PC-3 (cell line): Measurements from ENCODE around the gene FOXO1. TPM values are rescaled to one million over a fixed set of nuclear protein-coding genes. Genes with fewer than 3 reads are reported as not detected.

Experiments
- ATAC-seq: fragments of 200-7000 bp; cut with Tn5 transposase; 2 replicates; pipeline ENCODE4 v1.9.1; 2020; ENCODE audit warnings: mild to moderate bottlenecking, moderate library complexity
- BruUV-seq: library from RNA; stranded (reverse); fragments of 400-500 nt; replicated peaks from 2 replicates; lab custom pipeline; 2021; lab: Mats Ljungman, UMichigan
- CTCF ChIA-PET: fragments of 300-600 bp; sonication (Branson Sonifier 250); formaldehyde crosslinking; loops from one replicate; lab custom pipeline; 2022; ENCODE audit warnings: antibody characterized with exemption; lab: Charles Lee
- POLR2A ChIA-PET: fragments of 300-600 bp; sonication (Branson Sonifier 250); formaldehyde crosslinking; loops from one replicate; lab custom pipeline; 2022; ENCODE audit warnings: antibody characterized with exemption; ENCODE audit not compliant: unreplicated experiment; lab: Charles Lee
- DNase-seq: peaks from one replicate; pipeline ENCODE4 v3.0.0-alpha.2; 2015
- H2AFZ ChIP-seq: fragments of 300-600 bp; sonication (generic); 2 replicates; pipeline ENCODE4 v1.6.0; 2016; ENCODE audit warnings: antibody characterized with exemption, low read length
- H3F3A ChIP-seq: fragments of 300-600 bp; sonication (generic); one replicate; pipeline ENCODE4 v1.6.0; 2017; ENCODE audit warnings: antibody characterized with exemption, low read length, control low read depth, mild to moderate bottlenecking; ENCODE audit not compliant: unreplicated experiment
- H3K27ac ChIP-seq: fragments of 300-600 bp; sonication (generic); 2 replicates; pipeline ENCODE4 v1.5.1; 2016; ENCODE audit warnings: mild to moderate bottlenecking, low read length
- H3K27me3 ChIP-seq: fragments of 300-600 bp; sonication (generic); 2 replicates; pipeline ENCODE4 v1.6.1; 2016; ENCODE audit warnings: low read length, mixed read lengths
- H3K36me3 ChIP-seq: fragments of 300-600 bp; sonication (generic); 2 replicates; pipeline ENCODE4 v1.6.1; 2016; ENCODE audit warnings: low read depth, mixed run types, low read length, mixed read lengths
- H3K4me1 ChIP-seq: fragments of 300-600 bp; sonication (generic); 2 replicates; pipeline ENCODE4 v1.5.1; 2016; ENCODE audit warnings: low read length; ENCODE audit not compliant: insufficient read depth
- H3K4me2 ChIP-seq: fragments of 300-600 bp; sonication (generic); 2 replicates; pipeline ENCODE4 v1.6.0; 2016; ENCODE audit warnings: low read length
- H3K4me3 ChIP-seq: fragments of 300-600 bp; sonication (generic); 2 replicates; pipeline ENCODE4 v1.5.1; 2016; ENCODE audit warnings: mild to moderate bottlenecking, low read length, mixed read lengths
- H3K79me2 ChIP-seq: fragments of 300-600 bp; sonication (generic); 2 replicates; pipeline ENCODE4 v1.6.1; 2017; ENCODE audit warnings: low read length, mixed read lengths
- H3K9ac ChIP-seq: fragments of 300-600 bp; sonication (generic); 2 replicates; pipeline ENCODE4 v1.6.0; 2016; ENCODE audit warnings: mild to moderate bottlenecking, low read length
- H3K9me2 ChIP-seq: fragments of 300-600 bp; sonication (generic); replicated peaks from 2 replicates; pipeline ENCODE4 v1.6.1; 2016; ENCODE audit warnings: mixed run types, low read length, mixed read lengths
- H3K9me3 ChIP-seq: fragments of 300-600 bp; sonication (generic); 2 replicates; pipeline ENCODE4 v1.6.1; 2016; ENCODE audit warnings: low read length, mixed read lengths
- H4K20me1 ChIP-seq: fragments of 300-600 bp; sonication (generic); 2 replicates; pipeline ENCODE4 v1.6.1; 2016; ENCODE audit warnings: low read length, mixed read lengths
- EZH2 ChIP-seq: fragments of 300-600 bp; sonication (generic); IDR thresholded peaks from one replicate; pipeline ENCODE4 v1.6.1; 2017; ENCODE audit warnings: antibody characterized with exemption, mild to moderate bottlenecking, low read length; ENCODE audit not compliant: unreplicated experiment
- EZH2phosphoT487 ChIP-seq: fragments of 300-600 bp; sonication (generic); IDR thresholded peaks from 2 replicates; pipeline ENCODE4 v1.6.1; 2018; ENCODE audit warnings: mild to moderate bottlenecking, antibody characterized with exemption, low read length, borderline replicate concordance
- intact Hi-C: fragments of 100-400 bp; cut with micrococcal nuclease; formaldehyde crosslinking; loops from 2 replicates; pipeline ENCODE4 v1.9.0; 2023
- total RNA-seq: library from RNA; depleted of rRNA; stranded (reverse); fragments of >200 nt; gene quantifications from 2 replicates; pipeline ENCODE4 v1.2.3, GENCODE V29; 2014
- TF ChIP-seq, protein P1 (sequence below): fragments of 300-600 bp; sonication (generic); conservative IDR thresholded peaks from 2 replicates; pipeline ENCODE4 v1.5.1; 2017; ENCODE audit warnings: antibody characterized with exemption, low read depth, mild to moderate bottlenecking, low read length

Gene FOXO1
- total RNA-seq, 1 experiment from 2014 or later, result 2.7 TPM

DNA sequence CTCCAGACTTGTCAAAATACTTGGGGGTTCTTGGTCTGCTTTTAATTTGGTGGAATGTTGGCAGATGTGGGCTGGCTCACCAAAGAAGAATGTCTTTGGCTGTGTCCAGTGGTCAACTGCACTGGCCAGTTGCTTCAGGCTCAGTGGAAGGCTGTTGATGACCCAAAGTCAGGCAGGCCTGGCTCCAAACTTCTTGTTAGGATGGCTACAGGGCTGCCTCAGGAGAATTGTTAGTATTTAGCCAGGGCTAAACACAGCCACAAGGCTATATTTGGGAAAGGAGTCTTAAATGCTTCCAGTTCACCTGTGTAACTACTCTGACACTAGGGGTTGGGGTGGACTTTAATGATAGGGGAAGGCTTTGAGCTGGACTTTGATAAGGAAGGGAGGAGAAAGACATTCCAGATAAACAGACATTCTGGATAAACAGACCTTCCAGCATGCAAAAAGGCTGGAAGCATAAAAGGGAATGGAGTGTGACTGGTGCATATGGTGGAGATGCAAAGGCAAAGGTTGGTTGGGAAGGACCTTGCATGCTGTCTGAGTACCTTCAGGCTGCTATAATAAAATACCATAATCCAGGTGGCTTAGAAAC lies 116.8 kb downstream of the FOXO1 start:
- H3K9me2 ChIP-seq, result no peaks in the 10 kb centered on the region
- no peak overlapping the region for H3K4me3 ChIP-seq
- TF ChIP-seq, protein P1, sequence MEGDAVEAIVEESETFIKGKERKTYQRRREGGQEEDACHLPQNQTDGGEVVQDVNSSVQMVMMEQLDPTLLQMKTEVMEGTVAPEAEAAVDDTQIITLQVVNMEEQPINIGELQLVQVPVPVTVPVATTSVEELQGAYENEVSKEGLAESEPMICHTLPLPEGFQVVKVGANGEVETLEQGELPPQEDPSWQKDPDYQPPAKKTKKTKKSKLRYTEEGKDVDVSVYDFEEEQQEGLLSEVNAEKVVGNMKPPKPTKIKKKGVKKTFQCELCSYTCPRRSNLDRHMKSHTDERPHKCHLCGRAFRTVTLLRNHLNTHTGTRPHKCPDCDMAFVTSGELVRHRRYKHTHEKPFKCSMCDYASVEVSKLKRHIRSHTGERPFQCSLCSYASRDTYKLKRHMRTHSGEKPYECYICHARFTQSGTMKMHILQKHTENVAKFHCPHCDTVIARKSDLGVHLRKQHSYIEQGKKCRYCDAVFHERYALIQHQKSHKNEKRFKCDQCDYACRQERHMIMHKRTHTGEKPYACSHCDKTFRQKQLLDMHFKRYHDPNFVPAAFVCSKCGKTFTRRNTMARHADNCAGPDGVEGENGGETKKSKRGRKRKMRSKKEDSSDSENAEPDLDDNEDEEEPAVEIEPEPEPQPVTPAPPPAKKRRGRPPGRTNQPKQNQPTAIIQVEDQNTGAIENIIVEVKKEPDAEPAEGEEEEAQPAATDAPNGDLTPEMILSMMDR, result no peak
- TF ChIP-seq EZH2phosphoT487 (no peak), EZH2 (no peak)
- H4K20me1 ChIP-seq, result no peaks in the 10 kb centered on the region
- H3K27me3 ChIP-seq, result no peaks in the 10 kb centered on the region
- H2AFZ ChIP-seq, result no peak overlapping the region
- no peaks in the 10 kb centered on the region for H3K79me2 ChIP-seq
- no peaks in the 10 kb centered on the region for H3K4me1 ChIP-seq
- CTCF ChIA-PET, result no interaction called here
- no peak for ATAC-seq
- H3K4me2 ChIP-seq, result no peak overlapping the region
- DNase-seq, result no peak
- H3K27ac ChIP-seq, result no peak overlapping the region
- no peaks in the 10 kb centered on the region for H3K9me3 ChIP-seq
- no peaks in the 10 kb centered on the region for H3F3A ChIP-seq
- no peak overlapping the region for H3K9ac ChIP-seq
- BruUV-seq, result no TSS peak
- intact Hi-C loops, result loop anchor here (10.0 kb wide), 1 partner anchor 145 kb away; no protein-coding TSS in a partner anchor
- H3K36me3 ChIP-seq, result no peaks in the 10 kb centered on the region
- POLR2A ChIA-PET, result no interaction called here

DNA sequence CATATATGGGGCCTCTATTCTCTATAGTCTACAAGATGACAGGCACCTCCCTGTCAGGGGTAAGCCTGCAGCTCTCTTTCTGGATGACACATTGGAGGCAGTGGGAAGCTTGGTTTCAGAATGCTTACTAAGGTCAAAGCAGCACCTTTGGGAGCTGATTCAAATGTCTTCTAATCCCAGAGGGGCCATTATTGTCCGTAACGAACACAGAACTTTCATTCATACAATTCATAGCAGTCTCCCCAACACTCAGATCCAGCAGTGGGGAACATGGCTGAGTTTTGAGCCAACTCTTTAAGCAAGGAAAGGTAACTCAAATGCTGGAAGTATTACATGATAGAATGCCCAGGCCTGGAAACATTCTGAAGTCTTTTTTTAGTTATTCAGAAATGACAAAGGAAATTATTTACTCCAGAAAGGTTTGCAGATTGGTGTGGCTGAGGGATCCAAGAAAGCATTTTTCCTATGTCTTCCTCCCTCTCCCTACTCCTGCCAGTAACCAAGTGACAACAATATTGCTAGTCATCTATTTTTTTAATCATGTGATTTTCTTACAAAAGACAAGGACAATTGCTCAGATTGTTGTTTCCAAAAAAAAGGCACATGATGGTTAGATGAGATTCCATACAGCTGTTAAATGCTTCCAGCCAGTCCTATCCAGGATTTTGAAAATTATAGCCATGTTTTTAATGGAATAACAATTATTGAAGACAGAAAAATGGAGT lies 118.7 kb downstream of the FOXO1 start:
- H3K4me2 ChIP-seq, result no peak overlapping the region
- POLR2A ChIA-PET, result no interaction called here
- CTCF ChIA-PET, result no interaction called here
- H3K36me3 ChIP-seq, result no peaks in the 10 kb centered on the region
- H3K9ac ChIP-seq, result no peak overlapping the region
- H3K9me2 ChIP-seq, result no peaks in the 10 kb centered on the region
- BruUV-seq, result no TSS peak
- no peaks in the 10 kb centered on the region for H3K27me3 ChIP-seq
- H2AFZ ChIP-seq, result no peak overlapping the region
- ATAC-seq (no peak), DNase-seq (no peak)
- no peaks in the 10 kb centered on the region for H4K20me1 ChIP-seq
- no peak for TF ChIP-seq EZH2
- TF ChIP-seq, protein P1, result no peak
- TF ChIP-seq EZH2phosphoT487, result no peak
- H3K79me2 ChIP-seq, result no peaks in the 10 kb centered on the region
- intact Hi-C loops, result loop anchor here (10.0 kb wide), 1 partner anchor 143 kb away; no protein-coding TSS in a partner anchor
- no peak overlapping the region for H3K27ac ChIP-seq
- H3K9me3 ChIP-seq, result no peaks in the 10 kb centered on the region
- H3K4me1 ChIP-seq, result no peaks in the 10 kb centered on the region
- no peaks in the 10 kb centered on the region for H3F3A ChIP-seq
- H3K4me3 ChIP-seq, result no peak overlapping the region

DNA sequence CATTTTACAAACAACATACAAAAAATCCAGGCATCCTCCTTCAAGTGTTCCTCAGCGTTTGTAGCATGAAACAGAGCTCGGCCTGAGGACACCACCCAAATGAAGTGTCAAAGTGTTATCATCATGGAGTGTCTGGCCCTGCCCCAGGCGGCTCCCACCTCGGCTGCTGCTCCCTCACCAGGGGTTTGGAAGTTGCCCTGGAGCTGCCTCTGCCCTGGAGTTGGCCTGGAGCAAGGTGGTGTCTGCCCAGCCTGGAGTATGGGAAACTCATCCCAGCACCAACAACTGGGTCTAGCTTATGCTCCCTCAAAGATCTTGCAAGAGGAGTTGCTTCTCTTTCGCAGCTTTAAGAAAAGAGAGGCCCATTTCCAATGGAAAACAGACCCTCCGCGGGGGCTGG lies 120.4 kb downstream of the FOXO1 start:
- TF ChIP-seq, protein P1, result no peak
- TF ChIP-seq EZH2phosphoT487, result no peak
- TF ChIP-seq EZH2, result no peak
- intact Hi-C loops, result loop anchor here (10.0 kb wide), 1 partner anchor 141 kb away; no protein-coding TSS in a partner anchor
- H3K9ac ChIP-seq, result no peak overlapping the region
- POLR2A ChIA-PET, result no interaction called here
- H3K4me2 ChIP-seq, result no peak overlapping the region
- H3K79me2 ChIP-seq, result no peaks in the 10 kb centered on the region
- H4K20me1 ChIP-seq, result no peaks in the 10 kb centered on the region
- no peak overlapping the region for H2AFZ ChIP-seq
- no peaks in the 10 kb centered on the region for H3K9me3 ChIP-seq
- no peaks in the 10 kb centered on the region for H3K27me3 ChIP-seq
- no peak overlapping the region for H3K27ac ChIP-seq
- no TSS peak for BruUV-seq
- no peak overlapping the region for H3K4me3 ChIP-seq
- no peaks in the 10 kb centered on the region for H3F3A ChIP-seq
- H3K9me2 ChIP-seq, result no peaks in the 10 kb centered on the region
- CTCF ChIA-PET, result no interaction called here
- no peaks in the 10 kb centered on the region for H3K36me3 ChIP-seq
- DNase-seq (no peak), ATAC-seq (no peak)
- peaks cover 2% of the 10 kb centered on the region; the same call in 1 of the 2 replicates for H3K4me1 ChIP-seq
